Adrenal gland (tissue), 5 donors: ENCODE measurements around the gene RPA3.

Experiments
- POLR2A ChIP-seq, 2 donors: fragments of 450-650 bp; IDR thresholded peaks; one replicate each; pipeline ENCODE4 v1.6.1; 2017; ENCODE audit warnings: antibody characterized with exemption in 2 of 2, mild to moderate bottlenecking in 2 of 2, moderate library complexity in 1 of 2
- TF ChIP-seq, protein P1 (sequence below), 6 experiments: fragments of 450-650 bp in 4 of 6; fragments of 200-600 bp in 2 of 6; sonication (generic) in 1 of 6; IDR thresholded peaks; 1 replicate in 5 of 6; 2 replicates in 1 of 6; pipeline versions ENCODE4 v1.5.1 to v1.8.0; 2016 to 2021; ENCODE audit warnings: antibody characterized with exemption in 6 of 6, mild to moderate bottlenecking in 2 of 6, moderate library complexity in 1 of 6
- donor health status: DM: no; HTN: no; CAD: no.

DNA sequence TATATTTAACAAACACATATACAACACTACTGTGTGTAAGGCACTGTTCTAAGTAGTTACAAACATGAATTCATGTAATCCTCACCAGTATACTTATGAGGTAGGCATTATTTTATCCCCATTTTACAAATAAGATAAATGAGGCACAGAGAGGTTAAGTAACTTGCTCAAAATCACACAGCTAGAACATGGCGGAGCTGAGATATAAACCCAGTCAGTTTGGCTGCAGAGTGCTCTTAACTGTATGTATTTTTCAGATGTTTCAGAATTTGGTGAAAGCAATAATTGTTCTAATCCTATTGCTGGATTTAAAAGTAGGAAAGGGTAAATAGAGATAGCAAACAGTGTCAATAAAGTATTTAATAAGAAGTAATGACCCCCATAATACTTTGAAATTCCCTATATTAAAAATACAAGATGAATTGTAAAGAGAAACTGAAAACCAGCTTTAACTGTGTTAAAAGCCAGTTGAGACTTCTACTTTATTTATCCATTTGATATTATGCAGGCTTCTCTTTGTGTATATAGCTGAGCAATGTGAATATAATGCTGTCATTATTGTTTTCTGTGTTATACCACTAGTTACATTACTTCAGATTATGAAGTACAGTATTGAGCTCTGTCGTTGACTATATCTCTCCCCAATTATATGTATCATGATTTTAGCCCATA, 32.3 kb upstream of the RPA3 start:
- TF ChIP-seq, protein P1, sequence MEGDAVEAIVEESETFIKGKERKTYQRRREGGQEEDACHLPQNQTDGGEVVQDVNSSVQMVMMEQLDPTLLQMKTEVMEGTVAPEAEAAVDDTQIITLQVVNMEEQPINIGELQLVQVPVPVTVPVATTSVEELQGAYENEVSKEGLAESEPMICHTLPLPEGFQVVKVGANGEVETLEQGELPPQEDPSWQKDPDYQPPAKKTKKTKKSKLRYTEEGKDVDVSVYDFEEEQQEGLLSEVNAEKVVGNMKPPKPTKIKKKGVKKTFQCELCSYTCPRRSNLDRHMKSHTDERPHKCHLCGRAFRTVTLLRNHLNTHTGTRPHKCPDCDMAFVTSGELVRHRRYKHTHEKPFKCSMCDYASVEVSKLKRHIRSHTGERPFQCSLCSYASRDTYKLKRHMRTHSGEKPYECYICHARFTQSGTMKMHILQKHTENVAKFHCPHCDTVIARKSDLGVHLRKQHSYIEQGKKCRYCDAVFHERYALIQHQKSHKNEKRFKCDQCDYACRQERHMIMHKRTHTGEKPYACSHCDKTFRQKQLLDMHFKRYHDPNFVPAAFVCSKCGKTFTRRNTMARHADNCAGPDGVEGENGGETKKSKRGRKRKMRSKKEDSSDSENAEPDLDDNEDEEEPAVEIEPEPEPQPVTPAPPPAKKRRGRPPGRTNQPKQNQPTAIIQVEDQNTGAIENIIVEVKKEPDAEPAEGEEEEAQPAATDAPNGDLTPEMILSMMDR (IDR thresholded peaks at IDR 0.05) = no peak
- TF ChIP-seq POLR2A (IDR thresholded peaks at IDR 0.05) = no peak
